HG02981 (cell line): ENCODE data around the gene OR9G4.

ENCODE experiments used
- ATAC-seq: cut with Tn5 transposase; IDR thresholded peaks from one replicate; pipeline ENCODE4 v1.9.1; 2021; ENCODE audit warnings: mild to moderate bottlenecking, moderate library complexity; ENCODE audit not compliant: unreplicated experiment

Gene OR9G4

DNA sequence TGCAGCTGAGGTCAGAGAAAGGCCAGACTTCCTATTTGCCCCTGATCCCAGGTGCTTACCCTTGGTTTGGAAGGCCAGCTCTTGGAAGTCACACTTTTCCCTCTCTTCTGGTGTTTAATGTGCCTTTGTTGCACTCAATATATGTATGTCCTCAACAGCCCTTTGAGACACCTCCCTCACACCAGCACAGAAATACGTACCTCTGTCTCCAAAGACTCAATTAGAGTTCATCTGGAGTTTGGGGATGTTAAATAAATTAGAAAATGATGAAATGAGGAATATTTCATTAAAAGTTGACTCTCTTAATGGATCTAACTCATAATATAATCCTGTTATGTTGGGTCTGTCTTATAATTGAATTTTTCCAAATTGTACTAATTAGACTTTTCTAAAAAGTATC, at the start of gene OR9G4:
TSS of gene OR9G4 (minus strand) at position 101 of the 400 bp plus-strand sequence. CDS start 4,931 bp downstream, outside the sequence.
- no peak for ATAC-seq

DNA sequence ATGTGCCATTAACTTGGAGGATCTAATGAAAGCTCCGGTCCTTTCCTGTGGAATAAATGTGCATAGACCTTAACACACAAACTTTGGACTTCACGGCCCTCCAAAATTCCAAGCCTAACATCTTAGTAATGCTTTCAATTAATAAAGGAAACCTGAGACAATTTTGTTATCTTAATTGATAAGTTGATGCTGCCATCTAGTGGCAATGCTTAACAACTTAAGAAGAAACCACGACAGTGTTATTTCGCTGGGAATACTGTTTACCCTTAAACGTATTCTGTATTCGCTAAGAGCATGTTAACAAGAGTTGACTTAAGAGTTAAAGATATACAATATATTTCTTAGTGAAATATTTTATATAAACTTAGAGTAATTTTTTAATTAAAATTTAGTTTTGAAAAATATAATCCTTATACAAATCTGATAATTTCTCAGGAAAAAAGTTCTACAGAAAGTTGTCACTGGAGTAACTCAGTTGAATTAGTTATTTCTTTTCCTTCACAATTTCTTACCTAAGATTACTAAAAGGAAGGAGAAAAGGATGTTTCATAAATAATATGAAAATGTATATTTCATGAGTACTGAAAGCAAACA, 35.0 kb upstream of the OR9G4 start:
- no peak for ATAC-seq

- ATAC-seq = peak; percentile 83
Measured at GRCh38 chr11:56782167-56782847, 33.8 kb upstream of the OR9G4 start.

DNA sequence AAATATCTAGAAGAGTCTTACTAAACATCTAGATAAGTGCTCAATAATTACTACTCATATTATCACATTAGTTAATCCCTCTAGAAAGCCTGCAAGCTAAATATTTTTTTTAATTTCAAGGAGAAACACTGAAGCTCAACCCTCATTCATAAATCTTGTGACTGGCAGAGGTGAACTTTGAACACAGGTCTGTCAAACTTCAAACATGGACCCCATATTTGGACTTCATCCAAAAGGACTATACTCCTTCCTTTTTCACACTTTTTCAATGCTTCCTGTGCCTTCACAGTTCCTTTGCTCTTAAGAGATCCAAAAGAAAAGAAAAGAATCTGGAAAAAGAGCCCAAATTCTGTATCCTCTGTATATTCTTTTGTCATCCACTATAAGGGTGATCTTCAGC, 28.3 kb upstream of the OR9G4 start:
- ATAC-seq = no peak

DNA sequence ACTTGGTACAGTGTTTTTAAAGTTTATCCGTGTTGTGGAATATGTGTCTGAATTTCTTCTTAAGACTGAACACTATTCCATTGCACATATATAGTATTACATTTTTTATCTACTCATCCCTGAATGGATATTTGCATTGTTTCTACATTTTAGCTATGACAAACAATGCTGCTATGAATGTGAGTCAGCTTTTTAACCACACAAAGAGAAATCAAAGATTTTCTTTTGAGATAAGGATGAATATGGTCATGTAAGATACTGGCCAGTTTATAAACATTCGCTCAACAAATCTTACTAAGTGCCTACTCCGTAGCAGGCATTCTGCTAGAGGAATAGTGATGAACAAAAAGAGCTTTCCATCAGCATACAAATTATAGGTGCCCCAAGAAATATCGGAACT, 16.5 kb upstream of the OR9G4 start:
- ATAC-seq = no peak

DNA sequence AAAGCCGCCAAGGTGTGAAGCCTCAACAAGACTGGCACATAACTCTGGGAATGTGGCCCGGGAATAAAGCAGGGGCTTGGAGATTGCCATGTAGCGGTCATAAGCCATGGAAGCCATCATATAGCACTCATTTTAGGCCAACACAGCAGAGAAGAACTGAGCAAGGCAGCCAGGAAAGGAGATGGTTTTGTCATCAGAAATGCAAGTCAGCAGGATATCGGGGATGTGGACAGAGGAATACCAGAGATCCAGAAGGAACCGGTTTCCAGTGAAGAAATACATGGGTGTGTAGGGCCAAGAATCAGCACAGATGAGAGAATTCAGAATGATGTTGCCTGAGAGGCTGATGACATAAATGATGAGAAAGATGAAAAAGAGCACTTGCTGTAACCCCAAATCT, 3.0 kb upstream of the OR9G4 start:
- ATAC-seq = no peak

- no peak for ATAC-seq
Measured at GRCh38 chr11:56750190-56750589, 1.7 kb upstream of the OR9G4 start.

GRCh38 chr11:56740886-56741285, 7.6 kb downstream of the OR9G4 start:
- no peak for ATAC-seq

DNA sequence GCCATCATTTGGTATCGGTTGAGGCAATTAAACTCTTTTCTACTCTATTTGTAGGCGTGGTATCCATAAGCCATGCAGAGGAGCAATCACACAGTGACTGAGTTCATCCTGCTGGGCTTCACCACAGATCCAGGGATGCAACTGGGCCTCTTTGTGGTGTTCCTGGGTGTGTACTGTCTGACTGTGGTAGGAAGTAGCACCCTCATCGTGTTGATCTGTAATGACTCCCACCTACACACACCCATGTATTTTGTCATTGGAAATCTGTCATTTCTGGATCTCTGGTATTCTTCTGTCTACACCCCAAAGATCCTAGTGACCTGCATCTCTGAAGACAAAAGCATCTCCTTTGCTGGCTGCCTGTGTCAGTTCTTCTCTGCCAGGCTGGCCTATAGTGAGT, 8.4 kb downstream of the OR9G4 start:
- no peak for ATAC-seq

DNA sequence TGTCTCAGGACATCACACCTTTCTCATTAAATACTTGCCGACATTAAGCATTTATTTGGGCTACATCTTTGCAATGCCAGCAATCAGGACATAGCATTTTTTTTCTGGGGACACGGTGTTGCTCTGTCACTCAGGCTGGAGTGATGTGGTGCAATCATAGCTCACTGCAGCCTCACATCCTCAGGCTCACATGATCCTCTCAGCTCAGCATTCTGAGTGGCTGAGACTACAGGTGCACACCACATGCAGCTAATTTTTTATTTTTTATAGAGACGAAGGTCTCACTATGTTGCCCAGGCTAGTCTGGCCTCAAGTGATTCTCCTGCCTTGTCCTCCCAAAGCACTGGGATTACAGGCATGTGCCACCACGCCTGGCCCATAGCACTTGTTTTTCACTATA, 28.0 kb downstream of the OR9G4 start:
- no peak for ATAC-seq

DNA sequence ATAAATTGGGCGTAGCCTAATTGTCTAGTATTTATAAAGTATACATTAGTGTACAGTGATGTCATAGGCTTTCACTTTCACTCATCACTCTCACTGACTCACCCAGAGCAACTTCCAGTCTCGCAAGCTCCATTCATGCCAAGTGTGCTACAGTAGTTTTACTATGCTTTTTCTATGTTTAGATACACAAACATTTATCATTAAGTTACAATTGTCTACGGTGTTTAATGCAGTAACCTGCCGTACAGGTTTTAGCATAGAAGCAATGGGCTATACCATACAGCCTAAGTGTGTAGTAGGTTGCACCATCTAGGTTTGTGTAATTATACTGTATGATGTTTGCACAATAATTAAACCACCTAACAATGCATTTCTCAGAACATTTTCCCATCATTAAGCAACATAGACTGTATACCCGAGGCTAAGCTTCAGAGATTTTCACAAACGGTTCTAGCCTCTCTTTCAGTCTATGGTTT, 32.1 kb downstream of the OR9G4 start:
- no peak for ATAC-seq

DNA sequence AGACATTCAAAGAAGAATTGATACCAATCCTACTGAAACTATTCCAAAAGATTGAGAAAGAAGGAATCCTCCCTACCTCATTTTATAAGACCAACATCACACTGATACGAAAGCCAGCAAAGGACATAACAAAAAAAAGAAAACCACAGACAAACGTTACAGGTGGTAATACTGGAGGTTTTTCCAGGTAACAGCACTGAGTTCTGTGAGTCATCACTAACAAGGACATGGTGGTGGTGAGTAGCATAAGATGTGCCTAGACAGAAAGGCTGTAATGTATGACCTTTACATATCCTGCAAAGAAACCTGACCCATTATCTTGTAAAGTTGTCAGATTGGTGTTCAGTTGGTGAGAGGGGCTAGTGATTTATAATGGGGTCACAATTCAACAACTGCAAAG, 34.3 kb downstream of the OR9G4 start:
- ATAC-seq = no peak

DNA sequence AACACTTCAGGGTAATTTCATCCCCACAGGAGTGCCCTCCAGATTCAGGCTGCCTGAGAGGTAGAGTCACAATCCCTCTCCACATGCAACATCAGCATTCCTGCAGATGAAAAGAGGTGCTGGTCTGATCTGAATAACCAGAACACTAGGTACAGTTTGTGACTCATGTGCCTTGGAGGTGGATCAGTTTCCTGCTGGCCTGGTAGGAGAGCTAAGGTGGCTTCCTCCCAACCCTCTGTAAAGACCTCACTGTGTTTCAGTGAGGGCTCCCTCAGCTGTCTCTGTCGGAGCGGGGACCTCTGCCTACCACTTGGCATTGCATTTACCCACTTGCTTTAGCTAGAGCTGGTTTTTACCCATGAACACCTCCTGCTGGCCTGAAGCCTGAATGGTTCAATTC, 42.0 kb downstream of the OR9G4 start:
- ATAC-seq = no peak

DNA sequence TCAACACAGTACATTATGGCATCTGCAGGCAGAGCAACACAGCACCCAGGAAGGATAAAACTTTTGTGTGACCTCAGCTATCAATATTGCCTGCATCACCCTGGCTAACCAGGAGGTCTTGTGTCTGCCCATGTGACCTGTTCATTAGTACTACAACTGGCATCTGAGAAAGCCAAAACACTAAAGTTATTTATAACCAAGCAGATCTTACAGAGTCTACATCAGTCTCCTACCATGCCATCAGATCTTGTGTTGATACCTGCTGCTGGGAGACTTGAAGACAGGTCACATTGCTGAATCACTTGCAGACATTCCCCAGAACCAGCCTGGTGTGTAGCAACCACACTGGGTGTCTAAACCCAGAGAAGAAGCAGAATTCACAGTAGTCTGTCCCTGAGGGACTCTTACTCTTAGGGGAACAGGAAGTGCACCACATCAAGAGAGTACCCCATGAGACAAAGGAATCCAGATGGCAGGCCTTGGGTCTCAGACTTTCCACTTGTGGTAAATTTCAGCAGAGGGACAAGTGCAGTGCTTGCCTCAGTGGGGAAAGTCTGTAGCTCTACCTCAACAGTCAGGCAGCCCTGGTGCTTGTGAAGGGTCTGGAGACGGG, 42.6 kb downstream of the OR9G4 start:
- ATAC-seq = no peak

GRCh38 chr11:56700914-56701485, 47.5 kb downstream of the OR9G4 start:
- no peak for ATAC-seq

GRCh38 chr11:56700242-56700913, 48.1 kb downstream of the OR9G4 start:
- no peak for ATAC-seq

DNA sequence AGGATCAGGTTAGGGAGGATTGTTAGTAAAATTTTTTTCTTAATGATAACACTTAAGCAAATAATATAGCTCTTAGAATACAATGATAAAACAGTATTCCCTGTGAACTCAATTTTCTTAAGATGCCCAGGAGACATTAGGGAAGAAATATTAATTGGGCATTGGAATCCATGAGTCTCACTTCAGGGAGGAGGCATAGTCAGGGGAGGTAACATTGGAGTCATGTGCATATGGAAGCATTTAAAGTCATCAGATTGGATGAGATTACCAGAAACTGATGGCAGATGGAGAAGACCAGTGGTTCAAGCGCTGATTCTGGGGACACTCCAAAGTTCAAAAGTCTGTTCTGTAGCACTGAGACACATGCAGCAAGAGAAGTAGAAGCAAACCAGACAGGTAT, 49.7 kb downstream of the OR9G4 start, which contains the start of gene OR9G1:
TSS of gene OR9G1 (plus strand) at position 301 of the 400 bp plus-strand sequence. CDS start 1,293 bp downstream, outside the sequence.
- ATAC-seq = no peak

GRCh38 chr11:56693428-56693827, 55.1 kb downstream of the OR9G4 start:
- no peak for ATAC-seq
